ENCODE measurements around the gene HPS4. TPM values are rescaled to one million over a fixed set of nuclear protein-coding genes. Genes with fewer than 3 reads are reported as not detected.

HPS4 gene
- total RNA-seq, 1 experiment from 2014 or later, result 26.2 TPM

GRCh38 chr22:26474682-26475081 is 8.9 kb downstream of the HPS4 start:
- CTCF ChIA-PET, result no interaction called here
- POLR2A ChIA-PET, result no interaction called here

GRCh38 chr22:26471522-26471921 is 12.1 kb downstream of the HPS4 start:
- DNase-seq (ENCODE audit: low read depth, low spot score), result peak; percentile 66
- H3K27ac ChIP-seq (ENCODE audit: low read length), result no peak overlapping the region
- no peaks in the 10 kb centered on the region for H3K27me3 ChIP-seq (ENCODE audit: control insufficient read depth, insufficient read depth, low read length)
- intact Hi-C loops (cut with micrococcal nuclease; ENCODE audit: unreplicated experiment) (no loop called here), in situ Hi-C loops (cut with HindIII; ENCODE audit: low pct_unique_long_range_greater_than_20kb, low sequenced_read_pairs) (no loop called here)
- no peaks in the 10 kb centered on the region for H3K9me3 ChIP-seq (ENCODE audit: control insufficient read depth, insufficient read depth, low read depth, low read length)
- no peaks in the 10 kb centered on the region for H3K4me1 ChIP-seq (ENCODE audit: control insufficient read depth, insufficient read depth, low read length)
- TF ChIP-seq SIN3A (IDR thresholded peaks at IDR 0.05; ENCODE audit: borderline replicate concordance, insufficient read depth, low read depth, low read length), result no peak
- TF ChIP-seq TCF7L2 (IDR thresholded peaks at IDR 0.05; ENCODE audit: low read depth, low read length), result no peak
- no peak for TF ChIP-seq CTCF (IDR thresholded peaks at IDR 0.05)
- TF ChIP-seq POLR2AphosphoS5 (IDR thresholded peaks at IDR 0.05; ENCODE audit: low read depth, low read length), result no peak
- no peak for TF ChIP-seq REST (IDR thresholded peaks at IDR 0.05; ENCODE audit: insufficient read depth in 1 of 2, low read depth in 2 of 2, low read length in 1 of 2)
- POLR2A ChIA-PET, result no interaction called here
- peaks cover 10% of the 10 kb centered on the region; the same call in 1 of the 2 replicates for H3K36me3 ChIP-seq (ENCODE audit: control insufficient read depth, insufficient read depth, low read length)
- CTCF ChIA-PET, result no interaction called here
- H3K4me3 ChIP-seq (ENCODE audit: low read depth in 2 of 2, low read length in 2 of 2), result no peak overlapping the region
- ATAC-seq, result peak; percentile 90
- no TSS peak for BruUV-seq (replicated peaks)

More at GRCh38 chr22:26474682-26475081, 8.9 kb downstream of the HPS4 start:
- Histone ChIP-seq H3K36me3 (ENCODE audit: control insufficient read depth, insufficient read depth, low read length) (peaks cover 8% of the 10 kb centered on the region; the same call in 1 of the 2 replicates), H3K9me3 (ENCODE audit: control insufficient read depth, insufficient read depth, low read depth, low read length) (no peaks in the 10 kb centered on the region), H3K27me3 (ENCODE audit: control insufficient read depth, insufficient read depth, low read length) (no peaks in the 10 kb centered on the region), H3K4me3 (ENCODE audit: low read depth in 2 of 2, low read length in 2 of 2) (no peak overlapping the region), H3K4me1 (ENCODE audit: control insufficient read depth, insufficient read depth, low read length) (peaks cover 2% of the 10 kb centered on the region; the same call in 1 of the 2 replicates), H3K27ac (ENCODE audit: low read length) (no peak overlapping the region)
- TF ChIP-seq CTCF (IDR thresholded peaks at IDR 0.05) (no peak), TCF7L2 (IDR thresholded peaks at IDR 0.05; ENCODE audit: low read depth, low read length) (no peak), REST (IDR thresholded peaks at IDR 0.05; ENCODE audit: insufficient read depth in 1 of 2, low read depth in 2 of 2, low read length in 1 of 2) (no peak), POLR2AphosphoS5 (IDR thresholded peaks at IDR 0.05; ENCODE audit: low read depth, low read length) (no peak), SIN3A (IDR thresholded peaks at IDR 0.05; ENCODE audit: borderline replicate concordance, insufficient read depth, low read depth, low read length) (no peak)
- BruUV-seq (replicated peaks), result no TSS peak
- DNase-seq (ENCODE audit: low read depth, low spot score) (no peak), ATAC-seq (no peak)
- intact Hi-C loops (cut with micrococcal nuclease; ENCODE audit: unreplicated experiment) (no loop called here), in situ Hi-C loops (cut with HindIII; ENCODE audit: low pct_unique_long_range_greater_than_20kb, low sequenced_read_pairs) (no loop called here)

Measured in Panc1 (cell line).